Neural crest cell (in vitro differentiated cells): ENCODE results near the gene ZSCAN5B. TPM values are rescaled to one million over a fixed set of nuclear protein-coding genes. Genes with fewer than 3 reads are reported as not detected.

ENCODE experiments used
- DNase-seq: peaks from one replicate; pipeline ENCODE4 v3.0.0; 2021; ENCODE audit warnings: low read depth, mixed read lengths, low spot score
- H3K27ac Mint-ChIP-seq: one replicate; pipeline ENCODE4 v1.8.0; 2021; ENCODE audit warnings: mild to moderate bottlenecking, mixed read lengths; ENCODE audit not compliant: unreplicated experiment
- H3K27me3 Mint-ChIP-seq: 2 replicates; pipeline ENCODE4 v1.8.0; 2021; ENCODE audit warnings: low read depth, mild to moderate bottlenecking, mixed read lengths
- H3K36me3 Mint-ChIP-seq: 2 replicates; pipeline ENCODE4 v1.8.0; 2021; ENCODE audit warnings: low read depth, mild to moderate bottlenecking, mixed read lengths
- H3K4me1 Mint-ChIP-seq: 2 replicates; pipeline ENCODE4 v1.8.0; 2021; ENCODE audit warnings: mixed read lengths
- H3K4me3 Mint-ChIP-seq: one replicate; pipeline ENCODE4 v1.8.0; 2021; ENCODE audit warnings: mild to moderate bottlenecking, mixed read lengths
- H3K9me3 Mint-ChIP-seq: 2 replicates; pipeline ENCODE4 v1.8.0; 2021; ENCODE audit warnings: mixed read lengths
- CTCF ChIP-seq: fragments of 200-600 bp; sonication (generic); conservative IDR thresholded peaks from 2 replicates; pipeline ENCODE4 v1.5.0; 2021; ENCODE audit warnings: antibody characterized with exemption, mild to moderate bottlenecking
- total RNA-seq: library from RNA; stranded (reverse); gene quantifications from 2 replicates; pipeline ENCODE4 v1.2.1, GENCODE V29; 2021

Gene ZSCAN5B
- total RNA-seq, 1 donor from 2014 or later: not detected

GRCh38 chr19:56174086-56174485, 23.5 kb downstream of the ZSCAN5B start:
- DNase-seq: no peak
- no peak for TF ChIP-seq CTCF
- no peaks in the 10 kb centered on the region for H3K36me3 Mint-ChIP-seq
- no peak overlapping the region for H3K27ac Mint-ChIP-seq
- no peak overlapping the region for H3K4me3 Mint-ChIP-seq
- no peaks in the 10 kb centered on the region for H3K9me3 Mint-ChIP-seq
- peaks cover 11% of the 10 kb centered on the region for H3K27me3 Mint-ChIP-seq
- peaks cover 22% of the 10 kb centered on the region for H3K4me1 Mint-ChIP-seq

DNA sequence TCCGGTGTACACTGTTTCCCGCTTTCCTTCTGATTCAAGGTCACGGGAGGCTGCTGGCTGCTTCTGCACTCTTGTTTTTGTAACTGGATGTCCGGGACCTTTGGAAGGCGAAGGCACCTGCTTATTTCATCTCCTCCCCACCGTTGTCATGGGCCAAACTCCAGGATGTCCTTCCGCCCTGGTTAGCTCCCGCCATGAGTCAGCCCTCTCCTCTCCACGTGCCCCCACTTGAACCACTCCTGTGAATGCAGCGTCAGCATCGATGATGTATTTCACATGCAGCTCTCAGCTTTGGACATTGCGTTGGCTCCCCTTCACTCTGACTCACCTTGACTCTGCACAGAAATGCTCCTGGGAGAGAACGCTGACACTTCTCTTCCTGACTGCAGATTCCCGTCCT, 27.3 kb downstream of the ZSCAN5B start:
- no peak for DNase-seq
- peaks cover 15% of the 10 kb centered on the region for H3K4me1 Mint-ChIP-seq
- no peak overlapping the region for H3K4me3 Mint-ChIP-seq
- H3K36me3 Mint-ChIP-seq: no peaks in the 10 kb centered on the region
- H3K27me3 Mint-ChIP-seq: peaks cover 12% of the 10 kb centered on the region
- H3K27ac Mint-ChIP-seq: no peak overlapping the region
- no peak for TF ChIP-seq CTCF
- no peaks in the 10 kb centered on the region for H3K9me3 Mint-ChIP-seq

DNA sequence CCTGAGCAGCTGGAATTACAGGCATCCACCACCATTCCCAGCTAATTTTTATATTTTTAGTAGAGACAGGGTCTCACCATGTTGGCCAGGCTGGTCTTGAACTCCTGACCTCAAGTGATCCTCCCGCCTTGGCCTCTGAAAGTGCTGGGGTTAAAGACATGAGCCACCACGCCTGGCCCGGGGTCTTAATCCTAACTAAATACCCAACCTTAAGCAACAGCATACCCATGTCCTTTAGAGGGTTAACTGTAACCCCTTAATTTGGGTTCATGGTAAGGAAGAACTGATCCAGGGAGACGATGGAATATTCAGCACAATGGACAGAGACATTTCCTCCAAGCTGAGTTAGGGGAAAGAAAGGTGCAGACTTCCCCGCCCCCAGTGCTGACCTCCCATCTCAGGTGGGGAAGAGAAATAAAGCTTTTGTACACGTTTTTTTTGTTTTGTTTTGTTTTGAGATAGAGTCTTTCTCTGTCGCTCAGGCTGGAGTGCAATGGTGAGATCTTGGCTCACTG, 30.5 kb downstream of the ZSCAN5B start:
- no peak for DNase-seq
- H3K4me1 Mint-ChIP-seq: peaks cover 4% of the 10 kb centered on the region
- no peaks in the 10 kb centered on the region for H3K36me3 Mint-ChIP-seq
- no peak overlapping the region for H3K27ac Mint-ChIP-seq
- no peak overlapping the region for H3K4me3 Mint-ChIP-seq
- H3K27me3 Mint-ChIP-seq: peaks cover 10% of the 10 kb centered on the region
- H3K9me3 Mint-ChIP-seq: no peaks in the 10 kb centered on the region
- TF ChIP-seq CTCF: no peak

- no peak for TF ChIP-seq CTCF
- Mint-ChIP-seq H3K27me3 (peaks cover 3% of the 10 kb centered on the region), H3K36me3 (peaks cover 7% of the 10 kb centered on the region), H3K4me3 (no peak overlapping the region), H3K9me3 (no peaks in the 10 kb centered on the region), H3K4me1 (no peaks in the 10 kb centered on the region), H3K27ac (no peak overlapping the region)
- no peak for DNase-seq
Measured at GRCh38 chr19:56163097-56163496, 34.5 kb downstream of the ZSCAN5B start.

DNA sequence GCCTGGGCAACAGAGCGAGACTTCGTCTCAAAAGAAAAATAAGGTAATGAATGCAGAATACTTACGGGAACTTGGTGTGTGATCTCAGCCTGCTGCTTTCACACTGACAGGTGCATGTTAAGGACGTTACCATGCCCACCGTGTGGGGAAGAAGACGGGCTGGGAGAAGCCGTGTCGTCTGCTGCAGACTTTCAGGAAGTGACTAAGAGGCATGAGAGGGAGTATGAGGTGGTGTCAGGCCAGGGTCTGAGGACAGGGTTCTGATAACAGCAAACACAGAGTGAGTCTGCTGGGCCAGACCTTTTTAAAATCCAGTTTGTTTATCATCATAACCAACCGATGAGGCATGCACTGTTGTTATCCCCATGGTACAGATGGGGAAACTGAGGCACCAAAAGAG, 35.3 kb downstream of the ZSCAN5B start:
- no peaks in the 10 kb centered on the region for H3K4me1 Mint-ChIP-seq
- TF ChIP-seq CTCF: no peak
- peaks cover 7% of the 10 kb centered on the region for H3K36me3 Mint-ChIP-seq
- H3K9me3 Mint-ChIP-seq: no peaks in the 10 kb centered on the region
- H3K27ac Mint-ChIP-seq: no peak overlapping the region
- no peak for DNase-seq
- H3K4me3 Mint-ChIP-seq: no peak overlapping the region
- H3K27me3 Mint-ChIP-seq: peaks cover 3% of the 10 kb centered on the region

GRCh38 chr19:56161534-56161933, 36.0 kb downstream of the ZSCAN5B start:
- Mint-ChIP-seq H3K4me1 (no peaks in the 10 kb centered on the region), H3K27me3 (no peaks in the 10 kb centered on the region), H3K27ac (no peak overlapping the region), H3K9me3 (no peaks in the 10 kb centered on the region), H3K36me3 (peaks cover 7% of the 10 kb centered on the region), H3K4me3 (no peak overlapping the region)
- no peak for TF ChIP-seq CTCF
- DNase-seq: no peak
